ENCODE data around the gene PDE4D. TPM values are rescaled to one million over a fixed set of nuclear protein-coding genes. Genes with fewer than 3 reads are reported as not detected.
"Not testable (repeated sequence)": the region's sequence is repeated elsewhere in the genome, so short reads cannot be mapped to it uniquely, and the experiment has no call there.

PDE4D gene
- total RNA-seq, 1 donor from 2014 or later = 39.2 TPM

DNA sequence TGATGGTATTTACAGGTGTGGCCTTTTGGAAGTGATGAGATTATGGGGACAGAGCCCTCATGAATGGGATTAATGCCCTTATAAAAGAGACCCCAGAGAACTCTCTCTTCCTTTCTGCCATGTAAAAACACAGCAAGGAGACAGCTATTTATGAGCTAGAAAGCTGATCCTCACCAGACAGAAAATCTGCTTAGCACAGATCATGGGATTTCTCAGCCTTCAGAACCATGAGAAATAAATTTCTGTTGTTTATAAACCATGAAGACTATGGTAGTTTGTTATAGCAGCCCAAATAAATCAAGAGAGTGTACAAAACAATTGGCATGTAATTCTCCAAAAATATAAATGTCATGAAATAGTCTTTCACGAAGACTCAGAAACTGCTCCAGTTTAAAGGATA, 211.0 kb downstream of the PDE4D start:
- Histone ChIP-seq H3K36me3 (ENCODE audit: control insufficient read depth, insufficient read depth, low read length) (no peaks in the 10 kb centered on the region), H3K4me3 (ENCODE audit: low read depth, low read length) (no peak overlapping the region), H3K27me3 (ENCODE audit: control insufficient read depth, insufficient read depth, low read length) (no peaks in the 10 kb centered on the region)
- no peak for DNase-seq (ENCODE audit: low read depth)
- no peak for TF ChIP-seq CTCF (IDR thresholded peaks at IDR 0.05; ENCODE audit: insufficient read depth, low read length, poor library complexity, severe bottlenecking)

DNA sequence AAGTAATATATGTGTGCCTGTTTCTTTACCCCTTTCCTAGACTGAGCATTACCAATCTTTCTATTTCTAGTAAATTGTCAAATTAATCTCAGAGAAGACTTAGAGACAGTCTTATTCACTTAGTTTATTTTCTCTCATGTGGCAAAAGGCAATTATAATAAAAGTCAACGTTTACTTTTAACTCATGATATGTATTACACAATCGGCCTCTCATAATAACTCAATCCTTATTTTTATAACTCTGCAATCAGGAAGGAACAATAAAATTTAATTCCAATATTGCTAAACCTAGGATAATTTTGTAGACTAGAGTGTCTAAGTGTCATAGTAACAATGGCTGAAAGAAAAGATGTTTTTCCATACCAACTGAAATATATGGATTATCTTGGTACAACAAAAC, 214.6 kb downstream of the PDE4D start:
- Histone ChIP-seq H3K36me3 (ENCODE audit: control insufficient read depth, insufficient read depth, low read length) (no peaks in the 10 kb centered on the region), H3K27me3 (ENCODE audit: control insufficient read depth, insufficient read depth, low read length) (no peaks in the 10 kb centered on the region), H3K4me3 (ENCODE audit: low read depth, low read length) (no peak overlapping the region)
- TF ChIP-seq CTCF (IDR thresholded peaks at IDR 0.05; ENCODE audit: insufficient read depth, low read length, poor library complexity, severe bottlenecking) = no peak
- no peak for DNase-seq (ENCODE audit: low read depth)

DNA sequence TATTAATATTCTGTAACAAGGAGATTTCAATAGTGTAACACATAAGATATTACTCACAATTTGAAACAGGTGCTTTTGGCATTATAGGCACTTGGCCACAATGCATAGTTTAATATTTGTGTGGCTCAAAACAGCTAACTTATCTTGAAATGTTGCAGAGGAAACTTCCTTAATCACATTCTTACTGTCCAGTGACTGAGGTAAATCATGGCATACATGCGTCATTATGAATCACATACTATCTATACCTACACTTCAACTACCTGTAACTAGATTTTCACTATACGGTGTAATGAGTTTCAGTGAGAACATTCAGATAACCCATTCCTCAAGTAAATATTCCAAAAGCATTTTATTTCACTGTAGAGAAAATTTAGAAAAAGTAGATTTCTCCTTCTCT, 218.8 kb downstream of the PDE4D start:
- DNase-seq (ENCODE audit: low read depth) = no peak
- H3K4me3 ChIP-seq (ENCODE audit: low read depth, low read length) = no peak overlapping the region

GRCh38 chr5:59673438-59674058, 220.0 kb downstream of the PDE4D start:
- H3K36me3 ChIP-seq (ENCODE audit: control insufficient read depth, insufficient read depth, low read length) = no peaks in the 10 kb centered on the region
- no peak for DNase-seq (ENCODE audit: low read depth)
- TF ChIP-seq CTCF (IDR thresholded peaks at IDR 0.05; ENCODE audit: insufficient read depth, low read length, poor library complexity, severe bottlenecking) = peak; percentile 64
- no peaks in the 10 kb centered on the region for H3K27me3 ChIP-seq (ENCODE audit: control insufficient read depth, insufficient read depth, low read length)
- no peak overlapping the region for H3K4me3 ChIP-seq (ENCODE audit: low read depth, low read length)

More for the DNA sequence above, 218.8 kb downstream of the PDE4D start:
- H3K27me3 ChIP-seq (ENCODE audit: control insufficient read depth, insufficient read depth, low read length) = no peaks in the 10 kb centered on the region
- H3K36me3 ChIP-seq (ENCODE audit: control insufficient read depth, insufficient read depth, low read length) = no peaks in the 10 kb centered on the region
- no peak for TF ChIP-seq CTCF (IDR thresholded peaks at IDR 0.05; ENCODE audit: insufficient read depth, low read length, poor library complexity, severe bottlenecking)

DNA sequence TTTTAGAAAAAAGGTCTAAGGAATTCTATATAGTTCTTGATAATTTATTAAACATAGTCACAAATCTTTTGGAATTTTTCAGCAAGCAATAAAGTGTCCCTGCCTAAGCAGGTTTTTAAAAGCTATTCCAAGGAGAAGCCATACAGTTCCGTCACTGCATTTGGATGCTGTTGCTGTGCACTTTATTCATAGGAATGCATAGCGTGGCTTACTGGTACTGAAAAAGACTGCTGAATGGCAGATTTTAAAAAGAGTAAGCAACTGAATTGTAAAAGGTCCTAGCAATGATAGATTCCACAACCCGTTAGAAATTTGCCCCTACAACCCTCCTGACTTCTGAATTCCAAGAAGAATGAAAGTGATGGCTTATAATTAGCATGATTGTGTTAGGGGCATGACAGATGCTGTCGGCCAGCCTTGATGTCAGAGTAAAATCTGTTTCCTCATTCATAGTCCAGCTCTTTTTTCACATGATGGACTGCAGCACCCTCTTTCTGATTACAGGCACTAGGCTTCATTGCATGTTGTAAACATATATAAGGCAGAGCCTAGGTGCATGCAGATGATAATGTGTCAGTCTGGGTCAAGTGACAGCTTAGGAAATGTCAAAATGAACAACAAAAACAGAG, 227.0 kb downstream of the PDE4D start:
- no peaks in the 10 kb centered on the region for H3K27me3 ChIP-seq (ENCODE audit: control insufficient read depth, insufficient read depth, low read length)
- DNase-seq (ENCODE audit: low read depth) = no peak
- no peak for TF ChIP-seq CTCF (IDR thresholded peaks at IDR 0.05; ENCODE audit: insufficient read depth, low read length, poor library complexity, severe bottlenecking)
- H3K4me3 ChIP-seq (ENCODE audit: low read depth, low read length) = no peak overlapping the region
- H3K36me3 ChIP-seq (ENCODE audit: control insufficient read depth, insufficient read depth, low read length) = no peaks in the 10 kb centered on the region

DNA sequence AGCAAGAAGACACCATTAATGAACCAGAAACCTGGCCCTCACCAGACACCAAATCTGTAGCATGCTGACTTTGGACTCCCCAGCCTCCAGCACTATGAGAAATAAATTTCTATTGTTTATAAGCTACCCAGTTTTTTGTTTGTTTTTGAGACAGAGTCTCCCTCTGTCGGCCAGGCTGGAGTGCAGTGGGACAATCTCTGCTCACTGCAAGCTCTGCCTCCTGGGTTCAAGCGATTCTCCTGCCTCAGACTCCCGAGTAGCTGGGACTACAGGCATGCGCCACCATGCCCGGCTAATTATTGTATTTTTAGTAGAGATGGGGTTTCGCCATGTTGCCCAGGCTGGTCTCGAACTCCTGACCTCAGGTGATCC, 227.7 kb downstream of the PDE4D start:
- not testable (repeated sequence) for H3K27me3 ChIP-seq (ENCODE audit: control insufficient read depth, insufficient read depth, low read length); DNase-seq (ENCODE audit: low read depth); H3K4me3 ChIP-seq (ENCODE audit: low read depth, low read length); H3K36me3 ChIP-seq (ENCODE audit: control insufficient read depth, insufficient read depth, low read length)

Measured in kidney epithelial cell (primary cell).